Measurements from ENCODE around the gene PBX1. TPM values are rescaled to one million over a fixed set of nuclear protein-coding genes. Genes with fewer than 3 reads are reported as not detected.

Gene PBX1
- total and polyA plus RNA-seq, 2 of the 4 experiments (the other 2 are of a cell fraction) = 13.9 to 17.9 TPM

DNA sequence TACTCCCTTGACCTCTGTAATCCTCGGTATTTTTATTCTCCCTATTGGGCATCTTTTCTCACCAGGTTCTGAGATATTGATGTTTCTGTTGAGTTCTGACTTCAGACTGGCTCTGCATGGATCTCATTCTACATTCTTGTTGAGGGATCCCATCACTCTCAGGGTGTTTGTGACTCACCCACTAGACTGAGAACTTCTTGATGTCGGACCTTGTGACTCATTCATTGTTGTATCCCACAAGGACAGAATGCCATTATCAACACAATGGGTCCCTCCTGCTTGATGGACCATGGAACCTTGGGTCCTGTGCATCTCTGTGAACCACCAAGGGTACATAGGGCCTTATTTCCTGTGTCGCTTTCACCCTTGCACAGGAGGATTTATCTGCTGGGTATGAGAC lies 174.1 kb downstream of the PBX1 start:
- H4K20me1 ChIP-seq (ENCODE audit: insufficient read depth, low read length) = no peaks in the 10 kb centered on the region
- no peak overlapping the region for H4K5ac ChIP-seq (ENCODE audit: low read depth, low read length)
- H3K14ac ChIP-seq (replicated peaks; ENCODE audit: low read depth, low read length) = no peak overlapping the region
- H3K4me1 ChIP-seq (ENCODE audit: control insufficient read depth, insufficient read depth, low read length) = peaks cover 7% of the 10 kb centered on the region
- intact Hi-C loops (cut with micrococcal nuclease) = no loop called here
- H2AFZ ChIP-seq (replicated peaks; ENCODE audit: low read length, poor library complexity) = peak overlapping the region; percentile 13
- no peak overlapping the region for H3K23ac ChIP-seq (ENCODE audit: low read depth, low read length)
- no peaks in the 10 kb centered on the region for H3K36me3 ChIP-seq (ENCODE audit: control insufficient read depth, insufficient read depth, low read length)
- no peak overlapping the region for H4K8ac ChIP-seq (ENCODE audit: low read depth in 2 of 2, low read length in 2 of 2)
- H3K18ac ChIP-seq (ENCODE audit: low read depth, low read length) = no peak overlapping the region
- H2AK9ac ChIP-seq (replicated peaks; ENCODE audit: low read depth, low read length, poor library complexity) = no peak overlapping the region
- dilution Hi-C loops (cut with HindIII; ENCODE audit: low sequenced_read_pairs, unreplicated experiment) = no loop called here
- H3K27me3 ChIP-seq (ENCODE audit: control insufficient read depth, insufficient read depth, low read length) = no peaks in the 10 kb centered on the region
- in situ Hi-C loops (cut with MboI; ENCODE audit: low sequenced_read_pairs) = no loop called here
- TF ChIP-seq POLR2A (IDR thresholded peaks at IDR 0.05; ENCODE audit: low read depth, low read length) = no peak
- peak; percentile 28; the same call in 1 of the 2 replicates for TF ChIP-seq BHLHE40 (IDR thresholded peaks at IDR 0.05; ENCODE audit: low read depth, low read length)
- TF ChIP-seq FOS (IDR thresholded peaks at IDR 0.05; ENCODE audit: low read depth, low read length) = peak; percentile 78
- H3K4me3 ChIP-seq (ENCODE audit: insufficient read depth, low read depth, low read length) = no peak overlapping the region
- H3K9me3 ChIP-seq (ENCODE audit: control insufficient read depth, insufficient read depth, low read length) = no peaks in the 10 kb centered on the region
- ChIA-PET POLR2A (ENCODE audit: unreplicated experiment) (no interaction called here), CTCF (no interaction called here)
- 0 out of 4 replicates have a peak, but pooled peaks cover 5 to 9% of the 10 kb centered on the region in 2 experiments for H3K79me1 ChIP-seq (ENCODE audit: low read depth in 1 of 2, low read length in 2 of 2)
- H3K4ac ChIP-seq (ENCODE audit: low read depth, low read length) = no peak overlapping the region
- H3K4me2 ChIP-seq (ENCODE audit: low read depth, low read length) = no peak overlapping the region
- no peak overlapping the region for H2BK120ac ChIP-seq (ENCODE audit: low read depth, low read length)
- H3K27ac ChIP-seq (ENCODE audit: insufficient read depth, low read length) = no peak overlapping the region
- DNase-seq (peak; percentile 80), ATAC-seq (ENCODE audit: low read depth) (peak; percentile 14; the same call in 1 of the 2 replicates)
- 0 out of 3 replicates have a peak overlapping the region, but pooled peaks have one; percentile 0 for H2BK15ac ChIP-seq (ENCODE audit: low read depth, low read length)
- no peak overlapping the region for H2BK5ac ChIP-seq (ENCODE audit: low read depth, low read length, poor library complexity, severe bottlenecking)
- H2BK20ac ChIP-seq (ENCODE audit: low read depth, low read length) = no peak overlapping the region
- no peak overlapping the region; the same call in 1 of the 2 replicates for H4K91ac ChIP-seq (ENCODE audit: insufficient read depth, low read depth, low read length)
- peak overlapping the region; percentile 11; the same call in 1 of the 2 replicates for H2AK5ac ChIP-seq (ENCODE audit: low read depth, low read length)
- H3K56ac ChIP-seq (ENCODE audit: extremely low read depth, insufficient read depth, low read length) = no peak overlapping the region
- no peak overlapping the region for H3K9ac ChIP-seq (ENCODE audit: low read depth, low read length)
- no peaks in the 10 kb centered on the region for H3K9me1 ChIP-seq (ENCODE audit: insufficient read depth, low read length)
- no TSS peak for BruUV-seq (replicated peaks)
- 20% methylated on average over 1 of the region's 3 CpGs; no CpG with 5 or more reads in 1 of the 2 experiments for whole genome bisulfite sequencing, 2 experiments (ENCODE audit: extremely low coverage in 2 of 2, insufficient read length in 1 of 2)
